Coronary artery (tissue), 2 donors: ENCODE data around the gene CBR1.
A peak's percentile ranks its signal among the peaks of the same experiment; 100 is the strongest.

Experiments used
- DNase-seq: peaks from one replicate; pipeline ENCODE4 v3.0.0-alpha.2; 2017; ENCODE audit warnings: low spot score
- H3K27ac ChIP-seq, 2 donors: fragments of 200-600 bp; sonication (generic); one replicate each; pipeline ENCODE4 v1.5.1; 2016 to 2019
- H3K4me3 ChIP-seq: fragments of 200-600 bp; sonication (generic); 2 replicates; pipeline ENCODE4 v1.5.1; 2016; ENCODE audit warnings: mild to moderate bottlenecking, moderate library complexity
- CTCF ChIP-seq: fragments of 200-600 bp; sonication (generic); IDR thresholded peaks from one replicate; pipeline ENCODE4 v1.5.1; 2019; ENCODE audit warnings: antibody characterized with exemption

Gene CBR1

GRCh38 chr21:36038701-36039497 is 30.9 kb upstream of the CBR1 start:
- no peak for TF ChIP-seq CTCF
- Histone ChIP-seq H3K27ac (no peak overlapping the region), H3K4me3 (no peak overlapping the region)
- no peak for DNase-seq

GRCh38 chr21:36039861-36040260 is 30.0 kb upstream of the CBR1 start:
- peak overlapping the region in 1 of 2 donors; percentile 61 for H3K27ac ChIP-seq
- peak; percentile 72 for DNase-seq
- H3K4me3 ChIP-seq = no peak overlapping the region
- TF ChIP-seq CTCF = no peak

- Histone ChIP-seq H3K4me3 (no peak overlapping the region), H3K27ac (peak overlapping the region in 1 of 2 donors; percentile 25)
- no peak for TF ChIP-seq CTCF
- no peak for DNase-seq
Observed at GRCh38 chr21:36040389-36040788, 29.4 kb upstream of the CBR1 start.

- no peak for TF ChIP-seq CTCF
- Histone ChIP-seq H3K4me3 (no peak overlapping the region), H3K27ac (no peak overlapping the region)
- DNase-seq = no peak
Observed at GRCh38 chr21:36041910-36042309, 27.9 kb upstream of the CBR1 start.

GRCh38 chr21:36044056-36044455 is 25.8 kb upstream of the CBR1 start:
- Histone ChIP-seq H3K27ac (no peak overlapping the region), H3K4me3 (no peak overlapping the region)
- TF ChIP-seq CTCF = no peak
- DNase-seq = peak; percentile 7

- Histone ChIP-seq H3K4me3 (no peak overlapping the region), H3K27ac (no peak overlapping the region)
- TF ChIP-seq CTCF = no peak
- no peak for DNase-seq
Observed at GRCh38 chr21:36045993-36046392, 23.8 kb upstream of the CBR1 start.

GRCh38 chr21:36047139-36047538 is 22.7 kb upstream of the CBR1 start:
- TF ChIP-seq CTCF = no peak
- Histone ChIP-seq H3K4me3 (no peak overlapping the region), H3K27ac (no peak overlapping the region)
- no peak for DNase-seq
